ENCODE measurements around the gene ANK2.

Gene ANK2

DNA sequence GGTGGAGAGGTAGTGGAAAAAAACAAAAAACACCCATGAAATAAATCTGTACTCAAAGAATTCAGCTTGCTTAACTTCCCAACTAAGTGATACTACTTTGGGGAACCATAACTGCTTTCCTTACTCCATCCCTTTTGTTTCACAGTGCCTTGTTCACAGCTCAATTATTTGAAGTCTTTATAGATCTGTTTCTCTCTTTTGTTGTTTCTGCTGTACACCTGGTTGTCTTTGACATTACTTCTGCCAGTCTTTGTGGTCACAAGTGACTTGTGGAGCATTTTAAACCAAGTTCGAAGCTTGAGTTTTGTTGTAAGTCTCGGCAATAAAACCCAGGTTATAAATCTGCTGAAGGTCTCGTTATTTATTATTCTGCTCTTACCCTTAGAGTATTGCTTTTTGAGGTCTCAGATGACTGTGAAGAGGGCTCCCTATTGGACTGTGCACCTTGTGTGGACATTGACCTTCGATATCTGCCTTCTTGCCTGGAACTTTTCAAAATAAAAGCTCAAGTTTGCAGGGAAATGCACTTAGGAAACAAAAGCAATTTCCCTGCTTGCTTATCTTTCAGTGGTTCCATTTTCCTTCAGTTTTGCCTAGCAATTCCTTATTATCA, 59.8 kb downstream of the ANK2 start:
- H3K27me3 ChIP-seq (ENCODE audit: insufficient read depth, low read length, poor library complexity, severe bottlenecking): no peaks in the 10 kb centered on the region
- H2AFZ ChIP-seq (ENCODE audit: low read length): no peak overlapping the region; the same call in 1 of the 2 replicates
- H3K79me2 ChIP-seq (ENCODE audit: insufficient read depth, low read length): no peaks in the 10 kb centered on the region
- no peak overlapping the region for H3K4me2 ChIP-seq (ENCODE audit: low read depth, low read length, poor library complexity, severe bottlenecking)
- peaks cover 5% of the 10 kb centered on the region for H3K4me1 ChIP-seq (ENCODE audit: insufficient read depth, low read length, poor library complexity, severe bottlenecking)
- no peak overlapping the region for H3K4me3 ChIP-seq (ENCODE audit: low read length, poor library complexity, severe bottlenecking)
- H3K9ac ChIP-seq (ENCODE audit: low read depth, low read length, poor library complexity, severe bottlenecking): no peak overlapping the region
- H3K36me3 ChIP-seq (ENCODE audit: insufficient read depth, low read length): no peaks in the 10 kb centered on the region
- TF ChIP-seq CTCF (conservative IDR thresholded peaks at IDR 0.05; ENCODE audit: low read length) (no peak), EZH2phosphoT487 (IDR thresholded peaks at IDR 0.05; ENCODE audit: borderline replicate concordance) (no peak)
- no peaks in the 10 kb centered on the region for H3K9me3 ChIP-seq (ENCODE audit: insufficient read depth, low read depth, low read length)
- no peaks in the 10 kb centered on the region for H4K20me1 ChIP-seq (ENCODE audit: insufficient read depth, low read length, poor library complexity, severe bottlenecking)
- H3F3A ChIP-seq (ENCODE audit: low read depth): no peaks in the 10 kb centered on the region
- H3K9me2 ChIP-seq (replicated peaks; ENCODE audit: low read depth, low read length): no peaks in the 10 kb centered on the region

GRCh38 chr4:113112338-113112978, 63.0 kb downstream of the ANK2 start:
- no peaks in the 10 kb centered on the region for H4K20me1 ChIP-seq (ENCODE audit: insufficient read depth, low read length, poor library complexity, severe bottlenecking)

GRCh38 chr4:113113151-113113550, 63.7 kb downstream of the ANK2 start:
- TF ChIP-seq CTCF (conservative IDR thresholded peaks at IDR 0.05; ENCODE audit: low read length) (no peak), EZH2phosphoT487 (IDR thresholded peaks at IDR 0.05; ENCODE audit: borderline replicate concordance) (no peak)
- no peaks in the 10 kb centered on the region for H4K20me1 ChIP-seq (ENCODE audit: insufficient read depth, low read length, poor library complexity, severe bottlenecking)
- peaks cover 7% of the 10 kb centered on the region for H3K4me1 ChIP-seq (ENCODE audit: insufficient read depth, low read length, poor library complexity, severe bottlenecking)
- no peaks in the 10 kb centered on the region for H3K9me2 ChIP-seq (replicated peaks; ENCODE audit: low read depth, low read length)
- H3K36me3 ChIP-seq (ENCODE audit: insufficient read depth, low read length): no peaks in the 10 kb centered on the region
- no peaks in the 10 kb centered on the region for H3K79me2 ChIP-seq (ENCODE audit: insufficient read depth, low read length)
- H3F3A ChIP-seq (ENCODE audit: low read depth): no peaks in the 10 kb centered on the region
- no peak overlapping the region for H3K4me2 ChIP-seq (ENCODE audit: low read depth, low read length, poor library complexity, severe bottlenecking)
- H3K27me3 ChIP-seq (ENCODE audit: insufficient read depth, low read length, poor library complexity, severe bottlenecking): no peaks in the 10 kb centered on the region
- H3K9ac ChIP-seq (ENCODE audit: low read depth, low read length, poor library complexity, severe bottlenecking): no peak overlapping the region
- H3K9me3 ChIP-seq (ENCODE audit: insufficient read depth, low read depth, low read length): no peaks in the 10 kb centered on the region
- no peak overlapping the region for H2AFZ ChIP-seq (ENCODE audit: low read length)
- H3K4me3 ChIP-seq (ENCODE audit: low read length, poor library complexity, severe bottlenecking): no peak overlapping the region

More at GRCh38 chr4:113112338-113112978, 63.0 kb downstream of the ANK2 start:
- no peak overlapping the region for H3K4me3 ChIP-seq (ENCODE audit: low read length, poor library complexity, severe bottlenecking)
- H2AFZ ChIP-seq (ENCODE audit: low read length): peak overlapping the region; percentile 10; the same call in 1 of the 2 replicates
- no peaks in the 10 kb centered on the region for H3K79me2 ChIP-seq (ENCODE audit: insufficient read depth, low read length)
- H3K9ac ChIP-seq (ENCODE audit: low read depth, low read length, poor library complexity, severe bottlenecking): no peak overlapping the region
- H3K9me2 ChIP-seq (replicated peaks; ENCODE audit: low read depth, low read length): no peaks in the 10 kb centered on the region
- no peak for TF ChIP-seq CTCF (conservative IDR thresholded peaks at IDR 0.05; ENCODE audit: low read length)
- TF ChIP-seq EZH2phosphoT487 (IDR thresholded peaks at IDR 0.05; ENCODE audit: borderline replicate concordance): no peak
- no peaks in the 10 kb centered on the region for H3K36me3 ChIP-seq (ENCODE audit: insufficient read depth, low read length)
- H3K4me2 ChIP-seq (ENCODE audit: low read depth, low read length, poor library complexity, severe bottlenecking): peak overlapping the region; percentile 20
- H3K4me1 ChIP-seq (ENCODE audit: insufficient read depth, low read length, poor library complexity, severe bottlenecking): peaks cover 7% of the 10 kb centered on the region
- no peaks in the 10 kb centered on the region for H3F3A ChIP-seq (ENCODE audit: low read depth)
- H3K27me3 ChIP-seq (ENCODE audit: insufficient read depth, low read length, poor library complexity, severe bottlenecking): no peaks in the 10 kb centered on the region
- H3K9me3 ChIP-seq (ENCODE audit: insufficient read depth, low read depth, low read length): no peaks in the 10 kb centered on the region

Measured in Loucy (cell line).